ENCODE results near the gene EP300.
"Not testable (repeated sequence)": the region's sequence is repeated elsewhere in the genome, so short reads cannot be mapped to it uniquely, and the experiment has no call there.

EP300 gene

DNA sequence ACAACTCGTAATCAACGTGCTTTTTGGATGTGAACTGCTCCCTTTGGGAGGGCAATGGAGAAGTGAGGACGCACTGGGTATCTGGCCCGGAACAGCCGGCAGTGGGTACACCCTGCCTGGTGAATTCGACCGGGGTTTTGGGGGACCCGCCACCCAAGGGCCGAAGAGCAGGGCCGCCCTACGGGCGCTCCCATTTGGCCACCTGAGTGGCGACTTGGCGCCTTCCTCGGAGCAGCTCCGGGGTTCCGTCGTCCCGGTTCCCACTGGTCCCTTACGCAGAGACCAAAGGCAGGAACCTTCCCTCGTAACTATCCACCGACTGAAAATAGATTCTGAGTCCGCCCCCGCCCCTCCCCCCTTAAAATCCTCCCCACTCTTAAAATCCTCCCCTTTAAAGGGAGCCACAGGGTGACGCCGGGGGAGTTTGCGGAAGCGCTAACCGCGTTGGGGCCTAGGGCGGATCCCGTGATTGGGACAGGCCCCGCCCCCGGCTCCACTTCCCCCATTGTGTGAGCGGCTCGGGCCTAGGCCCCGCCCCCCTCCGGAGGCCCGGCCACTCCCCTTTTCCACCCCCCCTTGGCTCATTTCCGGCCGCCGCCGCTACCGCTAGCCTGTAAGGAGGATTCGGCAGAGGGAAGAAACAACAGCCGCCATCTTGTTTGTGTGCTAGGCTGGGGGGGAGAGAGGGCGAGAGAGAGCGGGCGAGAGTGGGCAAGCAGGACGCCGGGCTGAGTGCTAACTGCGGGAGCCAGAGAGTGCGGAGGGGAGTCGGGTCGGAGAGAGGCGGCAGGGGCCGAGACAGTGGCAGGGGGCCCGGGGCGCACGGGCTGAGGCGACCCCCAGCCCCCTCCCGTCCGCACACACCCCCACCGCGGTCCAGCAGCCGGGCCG, 1.0 kb upstream of the EP300 start:
- peak; percentile 99 for DNase-seq

DNA sequence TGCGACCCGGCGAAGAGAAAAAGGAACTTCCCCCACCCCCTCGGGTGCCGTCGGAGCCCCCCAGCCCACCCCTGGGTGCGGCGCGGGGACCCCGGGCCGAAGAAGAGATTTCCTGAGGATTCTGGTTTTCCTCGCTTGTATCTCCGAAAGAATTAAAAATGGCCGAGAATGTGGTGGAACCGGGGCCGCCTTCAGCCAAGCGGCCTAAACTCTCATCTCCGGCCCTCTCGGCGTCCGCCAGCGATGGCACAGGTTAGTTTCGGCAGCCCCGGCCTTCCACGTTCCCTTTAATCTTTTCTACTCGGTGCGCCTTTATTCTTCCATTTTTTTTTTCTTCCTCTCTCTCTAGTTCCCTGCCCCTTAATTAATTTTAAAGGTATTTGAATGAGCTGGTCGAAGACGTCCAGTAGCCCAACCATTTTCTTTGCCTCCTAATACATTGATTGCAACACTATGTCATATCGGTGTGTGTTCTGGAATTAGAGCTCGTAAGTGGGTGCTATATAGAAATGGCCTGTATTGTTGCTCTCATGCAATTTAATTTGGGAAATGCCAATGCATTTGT, 537 bp downstream of the EP300 start:
- peak; percentile 70 for DNase-seq

DNA sequence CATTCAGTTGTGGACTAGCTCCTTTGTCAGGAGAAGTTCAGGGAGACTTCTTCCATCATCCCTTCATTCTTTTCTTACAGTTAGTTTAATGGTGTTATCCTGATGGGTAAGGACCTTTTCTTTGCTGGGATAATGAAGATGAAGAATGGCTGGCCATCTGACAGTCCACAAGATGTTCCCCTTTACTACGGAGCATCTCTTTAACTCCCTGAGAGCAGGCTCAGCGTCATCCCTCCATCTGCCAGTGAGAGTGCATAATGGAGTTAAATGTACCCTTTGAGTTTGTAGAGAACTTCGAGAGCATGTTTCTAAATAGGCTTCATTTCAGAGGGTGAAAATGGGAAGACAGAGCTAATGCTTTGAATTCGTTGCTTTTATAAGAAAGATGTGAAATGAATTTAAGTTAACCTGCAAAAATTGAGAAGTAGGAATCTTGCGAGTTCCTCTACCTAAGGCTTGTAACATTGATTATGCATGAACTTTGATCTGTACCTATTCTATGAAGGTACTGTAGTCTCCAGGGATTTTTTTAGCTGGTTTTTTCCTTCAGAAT, 1.7 kb downstream of the EP300 start:
- peak; percentile 68 for DNase-seq

DNA sequence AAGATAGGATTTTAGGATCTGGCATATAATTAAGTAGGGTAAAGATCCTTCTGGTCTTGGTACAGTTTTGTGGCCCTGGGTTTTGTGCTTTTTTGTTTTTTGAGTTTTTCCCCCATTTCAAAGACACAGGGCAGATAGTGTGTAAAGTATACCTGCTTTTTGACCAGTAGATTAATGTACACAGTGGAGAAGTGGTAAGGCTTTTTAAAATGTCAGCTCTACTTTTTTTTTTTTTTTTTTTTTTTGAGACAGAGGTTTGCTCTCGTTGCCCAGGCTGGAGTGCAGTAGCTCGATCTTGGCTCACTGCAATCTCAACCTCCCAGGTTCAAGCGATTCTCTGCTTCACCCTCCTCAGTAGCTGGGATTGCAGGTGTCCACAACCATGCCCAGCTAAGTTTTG, 4.0 kb downstream of the EP300 start:
- DNase-seq: no peak

DNA sequence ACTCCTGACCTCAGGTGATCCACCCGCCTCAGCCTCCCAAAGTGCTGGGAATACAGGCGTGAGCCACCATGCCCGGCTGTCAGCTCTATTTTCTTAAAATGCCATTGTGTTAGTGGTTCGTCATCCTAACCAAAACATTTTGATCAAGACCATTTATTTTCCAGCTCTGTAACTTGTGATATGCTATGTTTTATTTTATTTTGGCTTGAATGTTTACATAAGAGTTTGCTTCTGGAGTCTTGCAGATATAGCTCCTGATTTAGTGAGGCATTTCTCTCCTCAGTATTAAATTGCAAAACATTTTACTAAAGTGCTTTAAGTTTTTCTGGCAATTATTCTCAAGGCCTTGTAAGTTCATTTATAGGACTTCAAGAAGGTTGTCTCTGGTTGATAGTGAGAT, 4.4 kb downstream of the EP300 start:
- no peak for DNase-seq

DNA sequence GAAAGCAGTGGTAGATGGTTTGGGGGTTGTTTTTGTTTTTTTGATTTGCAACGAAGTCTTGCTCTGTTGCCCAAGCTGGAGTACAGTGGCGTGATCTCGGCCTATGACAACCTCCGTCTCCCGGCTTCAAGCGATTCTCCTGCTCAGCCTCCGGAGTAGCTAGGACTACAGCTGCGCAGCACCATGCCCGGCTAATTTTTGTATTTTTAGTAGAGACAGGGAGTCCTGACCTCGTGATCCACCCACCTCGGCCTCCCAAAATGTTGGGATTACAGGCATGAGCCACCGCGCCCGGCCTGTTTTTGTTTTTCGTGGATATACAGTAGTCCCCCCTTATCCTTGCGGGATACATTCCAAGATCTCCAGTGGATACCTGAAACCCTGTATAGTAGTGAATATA, 6.6 kb downstream of the EP300 start:
- DNase-seq: no peak

DNA sequence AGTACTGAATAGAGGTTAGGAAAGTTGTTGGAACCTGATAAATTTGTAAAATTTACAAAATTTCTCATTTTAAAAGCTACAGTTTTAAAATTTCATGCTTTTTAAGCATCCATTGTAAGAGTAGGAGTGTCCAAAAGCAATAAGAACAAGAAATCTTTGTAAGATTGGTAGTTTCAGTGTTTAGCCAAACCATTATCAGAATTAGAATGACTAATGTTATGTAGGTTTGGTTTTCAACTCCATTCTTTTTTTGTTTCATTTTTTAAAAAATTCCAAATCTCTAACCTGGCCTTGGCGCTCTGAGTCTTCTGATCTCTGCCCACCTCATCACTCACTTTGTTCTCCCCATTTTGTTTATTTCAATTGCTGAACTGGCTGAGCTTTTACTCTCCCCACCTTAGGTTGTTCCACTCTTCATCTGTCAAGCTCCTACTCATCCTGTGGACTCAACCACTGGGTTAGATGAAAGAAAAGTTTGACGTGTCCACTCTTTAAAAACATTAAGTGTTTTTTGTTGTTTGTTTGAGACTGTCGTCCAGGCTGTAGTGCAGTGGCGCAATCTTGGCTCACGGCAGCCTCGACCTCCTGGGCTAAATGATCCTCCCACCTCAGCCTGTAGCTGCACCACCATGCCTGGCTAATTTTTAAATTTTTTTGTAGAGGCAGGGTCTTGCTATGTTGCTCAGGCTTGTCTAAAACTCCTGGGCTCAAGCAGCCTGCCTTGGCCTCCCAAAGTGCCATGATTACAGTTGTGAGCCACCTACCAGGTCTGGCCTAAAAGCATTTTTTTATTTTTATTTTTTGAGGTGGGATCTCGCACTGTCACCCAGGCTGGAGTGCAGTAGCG, 14.0 kb downstream of the EP300 start:
- DNase-seq: no peak

DNA sequence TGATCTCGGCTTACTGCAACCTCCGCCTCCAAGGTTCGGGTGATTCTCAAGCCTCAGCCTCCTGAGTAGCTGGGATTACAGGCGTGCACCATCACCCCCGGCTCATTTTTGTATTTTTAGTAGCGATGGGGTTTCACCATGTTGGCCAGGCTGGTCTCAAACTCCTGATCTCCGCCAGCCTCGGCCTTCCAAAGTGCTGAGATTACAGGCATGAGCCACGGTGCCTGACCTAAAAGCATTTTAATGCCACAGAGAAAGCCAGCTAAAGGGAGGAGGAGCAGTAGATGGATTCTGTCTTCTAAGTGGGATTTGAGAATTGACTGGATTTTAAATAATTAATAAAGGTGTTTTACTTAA, 14.6 kb downstream of the EP300 start:
- DNase-seq: not testable (repeated sequence)

DNA sequence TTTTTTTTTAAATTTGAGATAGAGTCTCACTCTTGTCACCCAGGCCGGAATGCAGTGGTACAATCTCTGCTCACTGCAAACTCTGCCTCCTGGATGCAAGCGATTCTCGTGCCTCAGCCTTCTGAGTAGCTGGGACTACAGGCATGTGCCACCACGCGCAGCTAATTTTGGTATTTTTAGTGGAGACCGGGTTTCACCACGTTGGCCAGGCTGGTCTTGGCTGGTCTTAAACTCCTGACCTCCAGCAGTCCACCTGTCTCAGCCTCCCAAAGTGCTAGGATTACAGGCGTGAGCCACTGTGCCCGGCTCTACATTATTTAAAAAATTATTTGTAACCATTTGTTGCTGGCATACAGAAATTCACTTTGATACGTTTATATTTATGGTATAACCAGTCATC, 18.6 kb downstream of the EP300 start:
- DNase-seq: no peak

DNA sequence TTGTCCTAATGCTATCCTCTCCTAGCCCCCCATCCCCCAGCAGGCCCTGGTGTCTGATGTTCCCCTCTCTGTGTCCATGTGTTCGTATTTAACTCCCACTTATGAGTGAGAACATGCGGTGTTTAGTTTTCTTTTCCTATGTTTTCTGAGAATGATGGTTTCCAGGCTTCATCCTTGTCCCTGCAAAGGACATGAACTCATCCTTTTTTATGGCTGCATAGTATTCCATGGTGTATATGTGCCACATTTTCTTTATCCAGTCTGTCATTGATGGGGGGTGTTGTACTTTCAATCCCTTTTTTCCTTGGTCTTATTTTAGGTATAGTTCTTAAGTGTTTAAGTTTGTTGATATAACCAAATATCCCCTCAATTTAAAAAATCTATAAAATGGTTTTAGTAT, 23.9 kb downstream of the EP300 start:
- no peak for DNase-seq

DNA sequence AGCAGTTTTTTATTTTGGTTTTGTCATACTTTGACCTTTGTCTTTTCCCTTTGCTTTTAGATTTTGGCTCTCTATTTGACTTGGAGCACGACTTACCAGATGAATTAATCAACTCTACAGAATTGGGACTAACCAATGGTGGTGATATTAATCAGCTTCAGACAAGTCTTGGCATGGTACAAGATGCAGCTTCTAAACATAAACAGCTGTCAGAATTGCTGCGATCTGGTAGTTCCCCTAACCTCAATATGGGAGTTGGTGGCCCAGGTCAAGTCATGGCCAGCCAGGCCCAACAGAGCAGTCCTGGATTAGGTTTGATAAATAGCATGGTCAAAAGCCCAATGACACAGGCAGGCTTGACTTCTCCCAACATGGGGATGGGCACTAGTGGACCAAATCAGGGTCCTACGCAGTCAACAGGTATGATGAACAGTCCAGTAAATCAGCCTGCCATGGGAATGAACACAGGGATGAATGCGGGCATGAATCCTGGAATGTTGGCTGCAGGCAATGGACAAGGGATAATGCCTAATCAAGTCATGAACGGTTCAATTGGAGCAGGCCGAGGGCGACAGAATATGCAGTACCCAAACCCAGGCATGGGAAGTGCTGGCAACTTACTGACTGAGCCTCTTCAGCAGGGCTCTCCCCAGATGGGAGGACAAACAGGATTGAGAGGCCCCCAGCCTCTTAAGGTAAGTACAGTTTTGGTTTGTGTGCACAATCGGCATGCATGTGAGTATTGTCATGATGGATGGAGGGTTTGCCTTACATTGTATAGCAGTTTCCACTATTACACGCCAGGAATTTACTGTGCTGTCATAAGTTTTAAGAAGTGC, 25.0 kb downstream of the EP300 start:
- no peak for DNase-seq

DNA sequence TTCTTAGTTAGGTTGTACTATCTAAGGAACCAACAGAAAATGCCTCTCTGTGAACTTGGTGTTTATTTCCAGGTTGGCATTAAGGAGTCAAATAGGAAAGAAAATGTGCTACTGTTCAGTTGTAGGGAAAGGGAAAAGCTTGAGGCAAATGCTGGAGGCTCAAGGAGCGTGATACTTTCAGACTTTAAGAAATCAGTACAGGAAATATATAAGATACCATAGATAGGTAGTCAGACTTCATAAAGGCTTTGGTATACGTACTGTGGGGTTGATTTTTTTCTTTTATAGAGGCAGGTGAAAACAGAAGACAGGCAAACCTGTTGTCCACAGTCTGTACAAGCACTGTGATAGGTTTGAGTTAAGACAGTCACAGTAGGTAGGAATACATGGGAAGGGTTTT, 30.8 kb downstream of the EP300 start:
- no peak for DNase-seq

DNA sequence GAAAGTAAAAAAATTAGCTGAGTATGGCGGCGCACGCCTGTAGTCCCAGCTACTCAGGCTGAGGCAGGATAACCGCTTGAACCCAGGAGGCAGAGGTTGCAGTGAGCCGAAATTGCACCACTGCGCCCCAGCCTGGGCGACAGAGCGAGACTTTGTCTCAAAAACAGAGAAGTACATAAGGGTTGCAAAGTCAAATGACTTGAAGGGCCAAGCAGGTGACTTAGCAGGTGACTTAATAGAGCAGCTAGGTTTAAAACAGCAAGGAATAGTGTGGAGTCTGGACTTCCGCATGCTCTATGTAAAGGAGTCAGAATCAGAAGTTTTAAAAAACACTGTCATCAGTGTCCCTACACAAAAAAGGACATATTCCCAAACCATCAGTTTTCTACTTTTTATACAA, 31.7 kb downstream of the EP300 start:
- DNase-seq: no peak

DNA sequence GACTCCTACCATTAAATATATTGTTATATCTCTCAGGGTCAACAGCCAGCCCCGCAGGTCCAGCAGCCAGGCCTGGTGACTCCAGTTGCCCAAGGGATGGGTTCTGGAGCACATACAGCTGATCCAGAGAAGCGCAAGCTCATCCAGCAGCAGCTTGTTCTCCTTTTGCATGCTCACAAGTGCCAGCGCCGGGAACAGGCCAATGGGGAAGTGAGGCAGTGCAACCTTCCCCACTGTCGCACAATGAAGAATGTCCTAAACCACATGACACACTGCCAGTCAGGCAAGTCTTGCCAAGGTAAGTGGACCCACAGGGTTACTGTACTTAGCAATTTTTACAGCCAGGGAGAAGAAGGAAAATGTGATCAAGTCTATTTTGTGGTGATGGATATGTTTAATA, 35.1 kb downstream of the EP300 start:
- peak; percentile 6 for DNase-seq

DNA sequence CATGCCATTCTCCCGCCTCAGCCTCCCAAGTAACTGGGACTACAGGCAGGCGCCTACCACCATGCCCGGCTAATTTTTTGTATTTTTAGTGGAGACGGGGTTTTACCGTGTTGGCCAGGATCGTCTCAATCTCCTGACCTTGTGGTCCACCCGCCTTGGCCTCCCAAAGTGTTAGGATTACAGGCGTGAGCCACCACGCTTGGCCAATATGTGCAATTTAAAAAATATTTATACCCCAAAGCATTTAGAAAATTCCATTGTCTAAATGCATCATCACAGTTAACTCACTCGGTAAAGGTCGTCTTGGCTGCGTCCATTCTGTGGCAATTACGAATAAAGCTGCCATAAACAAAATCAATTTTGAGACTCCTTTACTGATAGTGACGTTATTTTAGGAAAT, 36.2 kb downstream of the EP300 start:
- no peak for DNase-seq

DNA sequence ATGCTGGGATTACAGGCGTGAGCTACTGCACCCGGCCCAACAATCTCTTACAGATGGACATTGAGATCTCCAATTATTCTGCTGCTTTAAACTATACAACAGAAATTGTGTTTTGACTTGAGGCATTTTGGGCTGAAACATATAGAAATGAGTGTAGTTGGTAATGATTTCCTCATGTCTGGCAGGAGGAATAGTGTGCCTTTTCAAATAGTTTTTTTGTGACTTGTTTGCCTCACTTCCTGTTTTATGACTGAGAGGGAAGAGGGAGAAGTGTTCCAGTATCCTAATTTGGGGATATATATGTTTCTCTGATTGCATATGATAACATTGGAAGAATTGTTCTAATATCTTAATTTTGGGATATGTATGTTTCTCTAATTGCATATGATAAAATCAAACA, 40.2 kb downstream of the EP300 start:
- no peak for DNase-seq

DNA sequence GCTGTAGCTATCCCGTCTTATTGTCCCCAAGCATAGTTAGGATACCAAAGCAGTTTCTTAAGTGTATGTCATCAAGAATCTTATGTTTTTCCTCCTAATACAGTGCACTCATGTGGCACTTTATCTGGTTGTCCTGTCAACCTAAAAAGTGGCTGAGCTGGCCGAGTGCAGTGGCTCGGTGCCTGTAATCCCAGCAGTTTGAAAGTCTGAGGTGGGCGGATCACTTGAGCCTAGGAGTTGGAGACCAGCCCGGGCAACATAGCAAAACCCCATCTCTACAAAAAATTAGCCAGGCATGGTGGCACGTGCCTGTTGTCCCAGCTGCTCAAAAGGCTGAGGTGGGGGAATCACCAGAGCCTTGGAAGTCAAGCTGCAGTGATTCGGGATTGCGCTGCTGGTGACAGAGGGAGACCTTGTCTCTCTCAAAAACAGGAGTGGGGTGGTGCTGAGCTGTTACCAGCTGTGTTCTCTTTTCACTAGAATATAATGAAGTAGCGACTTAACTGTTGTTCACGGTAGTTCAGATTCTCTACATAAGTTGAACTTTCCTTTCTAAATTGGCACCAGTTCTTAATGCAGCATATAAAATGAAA, 48.1 kb downstream of the EP300 start:
- DNase-seq: no peak

DNA sequence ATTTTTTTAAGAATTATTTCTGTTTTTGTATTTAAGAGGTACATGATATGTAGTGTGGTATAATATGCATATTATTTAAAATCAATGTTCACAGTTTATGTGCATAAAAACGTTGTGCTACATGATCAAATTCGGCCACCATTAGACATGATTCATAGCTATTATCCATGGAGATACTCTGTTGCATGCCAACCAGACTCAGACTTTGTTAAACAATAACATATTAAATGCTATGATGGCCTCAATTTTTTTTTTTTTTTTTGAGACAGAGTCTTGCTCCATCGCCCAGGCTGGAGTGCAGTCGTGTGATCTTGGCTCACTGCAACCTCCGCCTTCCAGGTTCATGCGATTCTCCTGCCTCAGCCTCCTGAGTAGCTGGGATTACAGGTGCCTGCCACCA, 53.5 kb downstream of the EP300 start:
- DNase-seq: not testable (repeated sequence)

DNA sequence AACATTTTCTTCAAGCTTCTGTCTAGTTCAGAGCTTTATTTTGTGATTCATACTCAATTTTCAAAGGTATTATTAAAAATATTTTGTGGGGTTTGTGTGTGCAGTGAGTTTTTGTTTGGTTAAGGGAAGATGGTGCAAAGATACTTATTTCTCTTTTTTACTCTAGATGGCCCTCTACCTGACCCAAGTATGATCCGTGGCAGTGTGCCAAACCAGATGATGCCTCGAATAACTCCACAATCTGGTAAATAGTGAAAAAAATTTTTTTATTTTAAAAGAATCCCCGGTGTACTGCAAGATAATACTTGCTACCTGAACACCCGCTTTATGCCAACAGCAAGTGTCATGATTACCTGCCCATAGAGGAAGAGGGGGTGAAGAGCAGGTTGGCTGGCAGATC, 54.2 kb downstream of the EP300 start:
- peak; percentile 35 for DNase-seq

DNA sequence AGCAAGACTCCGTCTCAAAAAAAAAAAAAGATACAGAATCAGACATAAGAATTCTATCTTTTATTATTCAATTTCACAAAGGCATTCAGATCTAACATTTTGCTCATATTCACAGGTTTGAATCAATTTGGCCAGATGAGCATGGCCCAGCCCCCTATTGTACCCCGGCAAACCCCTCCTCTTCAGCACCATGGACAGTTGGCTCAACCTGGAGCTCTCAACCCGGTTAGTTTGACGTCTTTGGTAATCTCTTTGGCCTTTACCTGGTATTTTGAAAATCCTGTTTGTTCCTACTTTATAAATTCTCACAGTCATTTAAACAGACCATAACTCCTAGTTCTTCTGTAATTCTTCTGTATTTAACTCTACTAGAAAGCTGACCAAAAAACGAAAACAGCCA, 55.3 kb downstream of the EP300 start:
- DNase-seq: no peak

DNA sequence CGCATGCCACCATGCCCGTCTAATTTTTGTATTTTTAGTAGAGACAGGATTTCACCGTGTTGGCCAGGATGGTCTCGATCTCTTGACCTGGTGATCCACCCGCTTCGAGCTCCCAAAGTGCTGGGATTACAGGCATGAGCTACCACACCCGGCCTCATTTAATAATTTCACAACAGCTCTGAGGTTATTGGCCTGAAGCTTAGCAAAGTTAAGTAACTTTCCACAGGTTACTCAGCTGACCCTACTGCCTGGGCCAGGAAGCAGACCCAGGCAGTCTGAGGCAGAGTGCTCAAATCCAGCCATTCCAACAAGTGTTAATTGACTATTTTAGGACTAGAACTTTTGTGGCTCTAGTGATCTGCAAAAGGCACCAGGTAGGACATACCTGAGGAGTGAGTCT, 60.5 kb downstream of the EP300 start:
- DNase-seq: no peak

DNA sequence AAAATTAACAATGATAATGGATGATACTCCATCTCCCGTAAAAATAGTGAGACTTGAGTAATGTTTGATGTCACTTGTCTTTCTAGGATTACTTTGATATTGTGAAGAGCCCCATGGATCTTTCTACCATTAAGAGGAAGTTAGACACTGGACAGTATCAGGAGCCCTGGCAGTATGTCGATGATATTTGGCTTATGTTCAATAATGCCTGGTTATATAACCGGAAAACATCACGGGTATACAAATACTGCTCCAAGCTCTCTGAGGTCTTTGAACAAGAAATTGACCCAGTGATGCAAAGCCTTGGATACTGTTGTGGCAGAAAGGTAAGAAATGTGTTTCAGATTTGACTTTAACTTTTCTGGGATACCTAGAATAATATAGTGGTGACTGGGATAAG, 64.7 kb downstream of the EP300 start:
- no peak for DNase-seq
